Islet precursor cell (in vitro differentiated cells): ENCODE data around the gene TRMT61A.
"Not testable (repeated sequence)": the region's sequence is repeated elsewhere in the genome, so short reads cannot be mapped to it uniquely, and the experiment has no call there.

ENCODE experiments used
- DNase-seq: peaks from one replicate; pipeline ENCODE4 v3.0.0-alpha.2; 2018

Gene TRMT61A

GRCh38 chr14:103509864-103510723, 18.9 kb upstream of the TRMT61A start:
- no peak for DNase-seq

- no peak for DNase-seq
Measured at GRCh38 chr14:103510724-103511693, 18.0 kb upstream of the TRMT61A start.

- DNase-seq = not testable (repeated sequence)
Measured at GRCh38 chr14:103512180-103512579, 16.8 kb upstream of the TRMT61A start.

- no peak for DNase-seq
Measured at GRCh38 chr14:103512701-103513611, 16.0 kb upstream of the TRMT61A start.

GRCh38 chr14:103514596-103515421, 14.2 kb upstream of the TRMT61A start:
- no peak for DNase-seq

- peak; percentile 56 for DNase-seq
Measured at GRCh38 chr14:103516426-103517173, 12.4 kb upstream of the TRMT61A start.

- DNase-seq = peak; percentile 57
Measured at GRCh38 chr14:103517174-103517566, 11.8 kb upstream of the TRMT61A start.

- DNase-seq = peak; percentile 58
Measured at GRCh38 chr14:103517721-103518421, 11.1 kb upstream of the TRMT61A start.

- DNase-seq = peak; percentile 83
Measured at GRCh38 chr14:103518422-103519042, 10.5 kb upstream of the TRMT61A start.

- DNase-seq = no peak
Measured at GRCh38 chr14:103519043-103519836, 9.8 kb upstream of the TRMT61A start.

- DNase-seq = no peak
Measured at GRCh38 chr14:103519837-103520212, 9.2 kb upstream of the TRMT61A start.

- DNase-seq = no peak
Measured at GRCh38 chr14:103520269-103520656, 8.7 kb upstream of the TRMT61A start.

GRCh38 chr14:103520657-103521437, 8.1 kb upstream of the TRMT61A start:
- peak; percentile 93 for DNase-seq

GRCh38 chr14:103521438-103521950, 7.5 kb upstream of the TRMT61A start:
- no peak for DNase-seq

- no peak for DNase-seq
Measured at GRCh38 chr14:103521951-103522563, 6.9 kb upstream of the TRMT61A start.

- no peak for DNase-seq
Measured at GRCh38 chr14:103522649-103523574, 6.1 kb upstream of the TRMT61A start, which contains the start of gene CKB. CKB (minus strand) TSS chr14:103522830; CDS start chr14:103522493, 337 bp downstream.
